ENCODE results near the gene MRPL41.

MRPL41 gene

DNA sequence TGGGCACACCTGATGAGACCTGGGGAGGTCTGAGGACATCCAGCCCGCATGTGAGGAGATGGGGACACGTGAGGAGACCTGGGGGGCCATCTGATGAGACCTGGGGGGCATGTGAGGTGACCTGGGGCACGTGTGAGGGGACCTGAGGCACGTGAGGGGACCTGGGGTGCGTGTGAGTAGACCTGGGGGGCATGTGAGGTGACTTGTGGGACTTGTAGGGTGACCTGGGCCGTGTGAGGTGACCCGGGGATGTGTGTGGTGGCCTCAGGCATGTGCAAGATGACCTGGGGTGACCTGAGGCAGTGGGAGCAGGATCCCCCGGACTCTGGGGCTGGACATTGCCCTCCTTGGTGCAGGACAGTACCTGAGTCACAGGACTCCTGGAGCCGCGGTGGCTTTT, 32.1 kb upstream of the MRPL41 start:
- no peak for TF ChIP-seq EZH2 (IDR thresholded peaks at IDR 0.05; ENCODE audit: borderline replicate concordance, low read depth, low read length, severe bottlenecking)
- TF ChIP-seq, protein P1, sequence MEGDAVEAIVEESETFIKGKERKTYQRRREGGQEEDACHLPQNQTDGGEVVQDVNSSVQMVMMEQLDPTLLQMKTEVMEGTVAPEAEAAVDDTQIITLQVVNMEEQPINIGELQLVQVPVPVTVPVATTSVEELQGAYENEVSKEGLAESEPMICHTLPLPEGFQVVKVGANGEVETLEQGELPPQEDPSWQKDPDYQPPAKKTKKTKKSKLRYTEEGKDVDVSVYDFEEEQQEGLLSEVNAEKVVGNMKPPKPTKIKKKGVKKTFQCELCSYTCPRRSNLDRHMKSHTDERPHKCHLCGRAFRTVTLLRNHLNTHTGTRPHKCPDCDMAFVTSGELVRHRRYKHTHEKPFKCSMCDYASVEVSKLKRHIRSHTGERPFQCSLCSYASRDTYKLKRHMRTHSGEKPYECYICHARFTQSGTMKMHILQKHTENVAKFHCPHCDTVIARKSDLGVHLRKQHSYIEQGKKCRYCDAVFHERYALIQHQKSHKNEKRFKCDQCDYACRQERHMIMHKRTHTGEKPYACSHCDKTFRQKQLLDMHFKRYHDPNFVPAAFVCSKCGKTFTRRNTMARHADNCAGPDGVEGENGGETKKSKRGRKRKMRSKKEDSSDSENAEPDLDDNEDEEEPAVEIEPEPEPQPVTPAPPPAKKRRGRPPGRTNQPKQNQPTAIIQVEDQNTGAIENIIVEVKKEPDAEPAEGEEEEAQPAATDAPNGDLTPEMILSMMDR (IDR thresholded peaks at IDR 0.05; ENCODE audit: borderline replicate concordance, extremely low read depth, low read length, poor library complexity, severe bottlenecking), result no peak
- ATAC-seq (ENCODE audit: insufficient read depth, low read depth) (no peak), DNase-seq (no peak)
- no peak overlapping the region for H3K4me2 ChIP-seq (ENCODE audit: insufficient read depth, low read length)
- no peaks in the 10 kb centered on the region; the same call in 1 of the 2 replicates for H4K20me1 ChIP-seq (ENCODE audit: insufficient read depth, low read length)
- no peaks in the 10 kb centered on the region for H3K27me3 ChIP-seq (ENCODE audit: insufficient read depth, low read length, poor library complexity)
- no peak overlapping the region for H3K9ac ChIP-seq (ENCODE audit: low read depth, low read length)
- no peaks in the 10 kb centered on the region for H3K9me3 ChIP-seq (ENCODE audit: insufficient read depth, low read length, severe bottlenecking)
- no peak overlapping the region for H2AFZ ChIP-seq (ENCODE audit: low read depth, low read length)
- no peaks in the 10 kb centered on the region for H3K36me3 ChIP-seq (ENCODE audit: insufficient read depth, low read length)
- H3K4me1 ChIP-seq (ENCODE audit: insufficient read depth, low read length), result no peaks in the 10 kb centered on the region
- H3K79me2 ChIP-seq (ENCODE audit: insufficient read depth, low read length), result no peaks in the 10 kb centered on the region
- no peak overlapping the region for H3K27ac ChIP-seq (ENCODE audit: low read length)
- no peak overlapping the region for H3K4me3 ChIP-seq (ENCODE audit: low read depth in 1 of 2, low read length in 2 of 2)

DNA sequence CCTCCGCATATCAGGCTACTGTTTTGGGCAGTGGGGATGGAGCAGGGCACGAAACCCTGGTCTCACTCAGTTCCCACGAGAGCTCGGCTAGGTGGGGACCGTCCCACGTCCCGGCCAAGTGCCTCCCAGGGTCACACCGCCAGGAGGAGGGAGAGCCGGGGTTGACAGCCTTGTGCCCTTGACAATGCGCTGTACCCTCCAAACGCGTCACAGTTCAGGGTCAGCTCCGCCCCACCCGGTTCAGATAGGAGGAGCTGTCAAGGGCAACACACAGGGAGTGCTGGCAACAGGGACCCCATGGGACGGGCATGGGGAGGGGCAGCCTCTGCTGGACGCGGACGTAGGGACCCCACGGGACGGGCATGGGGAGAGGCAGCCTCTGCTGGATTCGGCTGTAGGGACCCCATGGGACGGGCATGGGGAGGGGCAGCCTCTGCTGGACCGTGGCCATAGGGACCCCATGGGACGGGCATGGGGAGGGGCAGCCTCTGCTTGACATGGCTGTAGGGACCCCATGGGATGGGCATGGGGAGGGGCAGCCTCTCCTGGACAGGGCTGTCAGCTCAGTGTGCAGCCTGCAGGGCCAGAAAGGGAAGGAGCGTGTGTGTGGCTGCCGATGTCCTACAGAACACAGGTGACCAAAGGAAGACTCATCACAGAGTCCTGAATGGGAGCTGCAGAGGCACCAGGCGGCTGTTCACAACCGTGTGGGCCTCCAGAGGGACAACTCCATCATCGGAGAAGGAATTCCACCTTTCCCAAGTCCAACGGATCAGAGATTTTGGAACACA, 30.9 kb upstream of the MRPL41 start:
- H3K4me2 ChIP-seq (ENCODE audit: insufficient read depth, low read length), result no peak overlapping the region
- H3K27me3 ChIP-seq (ENCODE audit: insufficient read depth, low read length, poor library complexity), result no peaks in the 10 kb centered on the region
- H3K79me2 ChIP-seq (ENCODE audit: insufficient read depth, low read length), result no peaks in the 10 kb centered on the region
- H3K4me3 ChIP-seq (ENCODE audit: low read depth in 1 of 2, low read length in 2 of 2), result no peak overlapping the region
- no peak overlapping the region for H3K27ac ChIP-seq (ENCODE audit: low read length)
- no peak overlapping the region for H3K9ac ChIP-seq (ENCODE audit: low read depth, low read length)
- H3K36me3 ChIP-seq (ENCODE audit: insufficient read depth, low read length), result no peaks in the 10 kb centered on the region
- ATAC-seq (ENCODE audit: insufficient read depth, low read depth) (no peak), DNase-seq (no peak)
- H4K20me1 ChIP-seq (ENCODE audit: insufficient read depth, low read length), result no peaks in the 10 kb centered on the region; the same call in 1 of the 2 replicates
- H3K9me3 ChIP-seq (ENCODE audit: insufficient read depth, low read length, severe bottlenecking), result no peaks in the 10 kb centered on the region
- no peak overlapping the region for H2AFZ ChIP-seq (ENCODE audit: low read depth, low read length)
- no peaks in the 10 kb centered on the region for H3K4me1 ChIP-seq (ENCODE audit: insufficient read depth, low read length)
- TF ChIP-seq, protein P1 (IDR thresholded peaks at IDR 0.05; ENCODE audit: borderline replicate concordance, extremely low read depth, low read length, poor library complexity, severe bottlenecking), result no peak
- TF ChIP-seq EZH2 (IDR thresholded peaks at IDR 0.05; ENCODE audit: borderline replicate concordance, low read depth, low read length, severe bottlenecking), result no peak

DNA sequence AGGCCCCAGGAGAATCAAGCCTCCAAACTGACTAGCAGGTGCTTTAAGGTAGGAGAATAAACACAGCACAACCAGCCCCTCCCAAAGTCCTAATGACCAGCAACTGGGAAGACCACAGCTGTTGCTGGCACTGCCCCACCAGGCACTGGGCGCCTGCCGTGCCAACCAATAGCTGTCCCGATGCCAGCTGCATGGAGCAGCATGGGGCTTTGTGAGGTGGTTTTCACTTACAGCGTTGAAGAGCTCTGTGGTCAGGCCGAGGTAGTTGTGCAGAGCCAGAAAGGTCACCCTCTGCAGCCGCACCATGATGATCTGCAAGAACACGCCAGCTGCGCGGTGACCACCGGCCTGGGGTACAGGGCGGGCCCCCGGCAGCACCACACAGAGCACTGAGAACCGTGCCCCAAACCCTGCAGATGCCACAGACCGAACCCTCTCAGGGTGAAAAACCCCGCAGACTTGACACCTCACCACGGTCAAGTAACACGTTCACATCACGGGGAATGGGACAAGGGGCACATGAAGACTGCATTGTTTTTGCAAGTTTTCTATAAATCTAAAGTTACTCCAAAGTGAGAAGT, 30.2 kb upstream of the MRPL41 start:
- TF ChIP-seq EZH2 (IDR thresholded peaks at IDR 0.05; ENCODE audit: borderline replicate concordance, low read depth, low read length, severe bottlenecking), result no peak
- no peak for ATAC-seq (ENCODE audit: insufficient read depth, low read depth)

DNA sequence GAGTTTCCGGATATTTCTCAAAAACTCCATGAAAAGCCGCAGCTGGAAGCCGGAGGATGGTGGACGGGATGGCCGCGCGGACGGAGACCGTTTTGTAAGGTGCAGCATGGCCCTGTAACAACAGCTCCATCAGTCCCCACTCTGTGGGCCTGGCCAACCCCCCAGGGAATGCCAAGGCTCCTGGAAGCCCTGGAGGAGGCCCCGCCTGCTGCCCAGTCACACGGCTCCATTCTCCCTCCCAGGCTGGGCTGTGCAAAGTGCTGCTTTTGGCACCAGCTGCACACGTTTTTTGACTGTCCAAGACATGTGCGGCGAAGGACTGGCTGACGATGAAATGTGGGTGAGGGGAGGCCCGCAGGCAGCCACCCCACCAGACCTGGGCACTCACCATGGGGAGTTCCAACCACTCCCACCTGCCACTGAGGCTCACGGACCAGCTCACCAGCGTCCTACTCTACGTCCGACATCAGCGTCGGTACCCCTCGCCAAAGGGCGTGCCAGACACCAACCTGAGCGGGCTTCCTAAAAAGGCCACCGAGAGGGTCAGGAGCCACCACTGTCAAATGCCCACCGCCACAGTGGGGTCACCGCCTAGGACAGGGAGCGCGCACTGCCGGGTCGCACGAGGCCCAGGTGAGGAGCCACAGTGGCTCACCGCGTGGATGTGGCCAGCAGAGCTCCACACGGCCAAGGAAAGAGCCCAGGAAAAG, 28.8 kb upstream of the MRPL41 start:
- H3K9me3 ChIP-seq (ENCODE audit: insufficient read depth, low read length, severe bottlenecking), result no peaks in the 10 kb centered on the region
- H4K20me1 ChIP-seq (ENCODE audit: insufficient read depth, low read length), result no peaks in the 10 kb centered on the region; the same call in 1 of the 2 replicates
- H3K9ac ChIP-seq (ENCODE audit: low read depth, low read length), result no peak overlapping the region

More for the DNA sequence above, 30.2 kb upstream of the MRPL41 start:
- Histone ChIP-seq H3K4me2 (ENCODE audit: insufficient read depth, low read length) (no peak overlapping the region), H3K79me2 (ENCODE audit: insufficient read depth, low read length) (no peaks in the 10 kb centered on the region), H3K27ac (ENCODE audit: low read length) (no peak overlapping the region), H3K9ac (ENCODE audit: low read depth, low read length) (no peak overlapping the region), H3K4me1 (ENCODE audit: insufficient read depth, low read length) (no peaks in the 10 kb centered on the region), H4K20me1 (ENCODE audit: insufficient read depth, low read length) (no peaks in the 10 kb centered on the region; the same call in 1 of the 2 replicates), H3K27me3 (ENCODE audit: insufficient read depth, low read length, poor library complexity) (no peaks in the 10 kb centered on the region), H3K4me3 (ENCODE audit: low read depth in 1 of 2, low read length in 2 of 2) (no peak overlapping the region), H2AFZ (ENCODE audit: low read depth, low read length) (no peak overlapping the region), H3K36me3 (ENCODE audit: insufficient read depth, low read length) (no peaks in the 10 kb centered on the region), H3K9me3 (ENCODE audit: insufficient read depth, low read length, severe bottlenecking) (no peaks in the 10 kb centered on the region)
- DNase-seq, result no peak

More for the DNA sequence above, 28.8 kb upstream of the MRPL41 start:
- Histone ChIP-seq H2AFZ (ENCODE audit: low read depth, low read length) (no peak overlapping the region), H3K79me2 (ENCODE audit: insufficient read depth, low read length) (no peaks in the 10 kb centered on the region), H3K4me1 (ENCODE audit: insufficient read depth, low read length) (no peaks in the 10 kb centered on the region), H3K4me2 (ENCODE audit: insufficient read depth, low read length) (no peak overlapping the region), H3K27me3 (ENCODE audit: insufficient read depth, low read length, poor library complexity) (no peaks in the 10 kb centered on the region), H3K4me3 (ENCODE audit: low read depth in 1 of 2, low read length in 2 of 2) (no peak overlapping the region), H3K27ac (ENCODE audit: low read length) (no peak overlapping the region), H3K36me3 (ENCODE audit: insufficient read depth, low read length) (no peaks in the 10 kb centered on the region)
- ATAC-seq (ENCODE audit: insufficient read depth, low read depth), result no peak
- DNase-seq, result no peak
- TF ChIP-seq, protein P1 (IDR thresholded peaks at IDR 0.05; ENCODE audit: borderline replicate concordance, extremely low read depth, low read length, poor library complexity, severe bottlenecking), result no peak
- no peak for TF ChIP-seq EZH2 (IDR thresholded peaks at IDR 0.05; ENCODE audit: borderline replicate concordance, low read depth, low read length, severe bottlenecking)
